HL-60 (cell line): ENCODE data around the gene TMSB15B.

Experiments used
- CTCF ChIP-seq: IDR thresholded peaks from one replicate; pipeline ENCODE4 v1.5.1; 2011; ENCODE audit warnings: low read length, control low read depth, inconsistent platforms; ENCODE audit not compliant: insufficient read depth
- GABPA ChIP-seq: IDR thresholded peaks from 2 replicates; pipeline ENCODE4 v1.6.1; 2012; ENCODE audit warnings: low read depth
- POLR2AphosphoS5 ChIP-seq: IDR thresholded peaks from 2 replicates; pipeline ENCODE4 v1.6.1; 2012; ENCODE audit warnings: low read depth

GRCh38 chrX:103918050-103918449 lies 44.4 kb upstream of the TMSB15B start:
- TF ChIP-seq CTCF (peak; percentile 5), POLR2AphosphoS5 (no peak), GABPA (no peak)
